CD4-positive, alpha-beta T cell treated with Interleukin-1 beta for 1 hour (primary cell): ENCODE measurements around the gene B4GALT2.
A peak's percentile ranks its signal among the peaks of the same experiment; 100 is the strongest.

Source experiments
- DNase-seq, 2 donors: peaks; one replicate each; pipeline ENCODE4 v3.0.0-alpha.2; 2020 to 2022

The B4GALT2 gene

GRCh38 chr1:44030605-44031251 is 51.7 kb downstream of the B4GALT2 start:
- DNase-seq, result peak; percentile 55 to 59

GRCh38 chr1:44031252-44032169 is 52.5 kb downstream of the B4GALT2 start, which contains the start of gene SLC6A9:
Gene SLC6A9, minus strand, starts transcription at chr1:44031462. Its CDS starts 7,185 bp downstream, at chr1:44024277.
- peak in 1 of 2 donors; percentile 18 for DNase-seq

- no peak for DNase-seq
Observed at GRCh38 chr1:44032170-44032790, 53.3 kb downstream of the B4GALT2 start.

GRCh38 chr1:44033041-44033575 is 54.1 kb downstream of the B4GALT2 start:
- no peak for DNase-seq

GRCh38 chr1:44033756-44034155 is 54.7 kb downstream of the B4GALT2 start:
- no peak for DNase-seq

GRCh38 chr1:44034423-44034822 is 55.4 kb downstream of the B4GALT2 start:
- no peak for DNase-seq

- DNase-seq, result no peak
Observed at GRCh38 chr1:44034976-44035716, 56.1 kb downstream of the B4GALT2 start.

- DNase-seq, result no peak
Observed at GRCh38 chr1:44035726-44036408, 56.9 kb downstream of the B4GALT2 start.

- peak; percentile 65 to 73 for DNase-seq
Observed at GRCh38 chr1:44036409-44037139, 57.6 kb downstream of the B4GALT2 start.

GRCh38 chr1:44037154-44037553 is 58.1 kb downstream of the B4GALT2 start:
- no peak for DNase-seq

GRCh38 chr1:44038876-44039657 is 60.1 kb downstream of the B4GALT2 start:
- DNase-seq, result no peak

- DNase-seq, result no peak
Observed at GRCh38 chr1:44040418-44040817, 61.4 kb downstream of the B4GALT2 start.
